Liver (tissue), 9 donors: ENCODE data around the gene CABLES1. TPM values are rescaled to one million over a fixed set of nuclear protein-coding genes. Genes with fewer than 3 reads are reported as not detected.
"Not testable (repeated sequence)": the region's sequence is repeated elsewhere in the genome, so short reads cannot be mapped to it uniquely, and the experiment has no call there.

ENCODE experiments used
- DNase-seq: peaks from one replicate; pipeline ENCODE4 v3.0.0-alpha.2; 2017; ENCODE audit warnings: low spot score
- H3K27ac ChIP-seq, 2 donors: one replicate each; pipeline ENCODE4 v1.7.0; 2013; ENCODE audit warnings: inconsistent platforms in 2 of 2, low read length in 2 of 2, control low read depth in 1 of 2, low read depth in 1 of 2, mild to moderate bottlenecking in 1 of 2
- H3K27me3 ChIP-seq, 4 donors: one replicate each; pipeline versions ENCODE4 v1.6.1 to v1.7.0; 2013; ENCODE audit warnings: low read length in 3 of 4, inconsistent platforms in 1 of 4, mild to moderate bottlenecking in 1 of 4, moderate library complexity in 1 of 4; ENCODE audit not compliant: control insufficient read depth in 4 of 4, insufficient read depth in 4 of 4
- H3K36me3 ChIP-seq, 4 donors: one replicate each; pipeline versions ENCODE4 v1.6.1 to v1.7.0; 2013; ENCODE audit warnings: low read length in 3 of 4, mild to moderate bottlenecking in 3 of 4, low read depth in 1 of 4, moderate library complexity in 1 of 4; ENCODE audit not compliant: control insufficient read depth in 4 of 4, insufficient read depth in 3 of 4
- H3K4me1 ChIP-seq, 4 donors: one replicate each; pipeline versions ENCODE4 v1.6.1 to v1.7.0; 2013; ENCODE audit warnings: low read length in 3 of 4, mild to moderate bottlenecking in 3 of 4, moderate library complexity in 1 of 4; ENCODE audit not compliant: control insufficient read depth in 4 of 4, insufficient read depth in 4 of 4
- H3K4me3 ChIP-seq, 3 donors: one replicate each; pipeline versions ENCODE4 v1.6.1 to v1.7.0; 2013; ENCODE audit warnings: low read length in 3 of 3, control low read depth in 1 of 3, low read depth in 1 of 3, mild to moderate bottlenecking in 1 of 3
- H3K9ac ChIP-seq, 2 donors: one replicate each; pipeline ENCODE4 v1.7.0; 2013; ENCODE audit warnings: low read length in 2 of 2, mild to moderate bottlenecking in 2 of 2, moderate library complexity in 2 of 2, control low read depth in 1 of 2, low read depth in 1 of 2
- H3K9me3 ChIP-seq, 4 donors: one replicate each; pipeline versions ENCODE4 v1.6.1 to v1.7.0; 2013; ENCODE audit warnings: low read length in 3 of 4; ENCODE audit not compliant: control insufficient read depth in 4 of 4
- ATF3 ChIP-seq: IDR thresholded peaks from 2 replicates; pipeline ENCODE4 v1.6.1; 2016; ENCODE audit warnings: antibody characterized with exemption
- EGR1 ChIP-seq, 2 donors: IDR thresholded peaks; 2 replicates each; pipeline ENCODE4 v1.6.1; 2016 to 2018; ENCODE audit warnings: antibody characterized with exemption in 2 of 2, low read depth in 2 of 2
- FOXA2 ChIP-seq: IDR thresholded peaks from 2 replicates; pipeline ENCODE4 v1.6.1; 2016; ENCODE audit warnings: antibody characterized with exemption
- HNF4G ChIP-seq: IDR thresholded peaks from 2 replicates; pipeline ENCODE4 v1.6.1; 2016; ENCODE audit warnings: antibody characterized with exemption
- JUND ChIP-seq, 2 donors: IDR thresholded peaks; 2 replicates each; pipeline ENCODE4 v1.6.1; 2016; ENCODE audit warnings: antibody characterized with exemption in 2 of 2
- MAX ChIP-seq: IDR thresholded peaks from 2 replicates; pipeline ENCODE4 v1.6.1; 2016; ENCODE audit warnings: antibody characterized with exemption
- NR2F2 ChIP-seq: IDR thresholded peaks from 2 replicates; pipeline ENCODE4 v1.6.1; 2016; ENCODE audit warnings: antibody characterized with exemption
- RAD21 ChIP-seq, 2 donors: IDR thresholded peaks; 2 replicates each; pipeline ENCODE4 v1.6.1; 2016; ENCODE audit warnings: antibody characterized with exemption in 2 of 2, mild to moderate bottlenecking in 2 of 2
- RXRA ChIP-seq, 2 donors: IDR thresholded peaks; 2 replicates each; pipeline ENCODE4 v1.6.1; 2017 to 2018; ENCODE audit warnings: antibody characterized with exemption in 2 of 2, mild to moderate bottlenecking in 1 of 2
- SP1 ChIP-seq: IDR thresholded peaks from 2 replicates; pipeline ENCODE4 v1.6.1; 2018; ENCODE audit warnings: antibody characterized with exemption, mild to moderate bottlenecking
- TAF1 ChIP-seq: conservative IDR thresholded peaks from 2 replicates; pipeline ENCODE4 v1.6.1; 2016; ENCODE audit warnings: antibody characterized with exemption, mild to moderate bottlenecking
- YY1 ChIP-seq: IDR thresholded peaks from 2 replicates; pipeline ENCODE4 v1.6.1; 2016; ENCODE audit warnings: antibody characterized with exemption, mild to moderate bottlenecking
- ZBTB33 ChIP-seq: IDR thresholded peaks from 2 replicates; pipeline ENCODE4 v1.6.1; 2016; ENCODE audit warnings: antibody characterized with exemption
- WGBS: extraction: QIAGEN DNeasy Blood & Tissue Kit; methylation state at CpG from one replicate; pipeline ENCODE4 v1.1.7; 2013; 5-methylcytosine and 5-hydroxymethylcytosine counted together
- polyA plus RNA-seq, 2 donors: library from polyadenylated mRNA; stranded (reverse) in 1 of 2; unstranded in 1 of 2; fragments of 200-250 nt in 1 of 2; fragments of >200 nt in 1 of 2; fragmentation: Nextera tagmentation in 1 of 2; extraction: Ambion mirVana in 1 of 2; gene quantifications; one replicate each; pipeline versions ENCODE4 v1.2.1 to v1.2.3, GENCODE V29; 2013 to 2015
- total RNA-seq, 2 donors: library from RNA; depleted of rRNA; stranded (reverse); fragments of >200 nt; gene quantifications; one replicate each; pipeline ENCODE4 v1.2.3, GENCODE V29; 2014
- donor health status: healthy.
- donor health status: healthy.
- donor health status: healthy.
- donor health status: healthy.
- donor health status: healthy.

CABLES1 gene
- total and polyA plus RNA-seq, 4 donors = 3.3 to 8.9 (median 4.5) TPM

GRCh38 chr18:23097016-23097415 is 38.3 kb upstream of the CABLES1 start:
- 93% methylated on average over 8 of the region's 8 CpGs for WGBS
- H3K9ac ChIP-seq, H3K4me1 ChIP-seq, H3K27ac ChIP-seq, DNase-seq, H3K27me3 ChIP-seq, H3K4me3 ChIP-seq, H3K36me3 ChIP-seq, H3K9me3 ChIP-seq: not testable (repeated sequence)

GRCh38 chr18:23099621-23100020 is 35.7 kb upstream of the CABLES1 start:
- TF ChIP-seq TAF1 = no peak
- no peak for TF ChIP-seq HNF4G
- TF ChIP-seq MAX = no peak
- no peak for TF ChIP-seq ATF3
- no peak for TF ChIP-seq SP1
- no peak for TF ChIP-seq RAD21 (IDR thresholded peaks at IDR 0.05)
- Histone ChIP-seq H3K27ac (no peak overlapping the region), H3K4me3 (no peak overlapping the region), H3K36me3 (no peaks in the 10 kb centered on the region), H3K27me3 (no peaks in the 10 kb centered on the region), H3K9me3 (no peaks in the 10 kb centered on the region), H3K9ac (no peak overlapping the region), H3K4me1 (no peaks in the 10 kb centered on the region)
- 82% methylated on average over 5 of the region's 5 CpGs for WGBS
- no peak for DNase-seq

- Histone ChIP-seq H3K36me3 (no peaks in the 10 kb centered on the region), H3K9me3 (no peaks in the 10 kb centered on the region), H3K4me3 (no peak overlapping the region), H3K9ac (no peak overlapping the region), H3K4me1 (no peaks in the 10 kb centered on the region), H3K27ac (no peak overlapping the region), H3K27me3 (no peaks in the 10 kb centered on the region)
- TF ChIP-seq ZBTB33 (no peak), YY1 (no peak), EGR1 (IDR thresholded peaks at IDR 0.05; ENCODE audit: low read depth in 2 of 2) (no peak), JUND (IDR thresholded peaks at IDR 0.05) (no peak), FOXA2 (no peak), NR2F2 (no peak), RXRA (IDR thresholded peaks at IDR 0.05) (no peak), SP1 (no peak)
- 78% methylated on average over 12 of the region's 12 CpGs for WGBS
- DNase-seq = no peak
Measured at GRCh38 chr18:23101861-23102432, 33.3 kb upstream of the CABLES1 start.
